KMS-11 (cell line): Measurements from ENCODE around the gene MROH2A.

Experiments
- H2AFZ ChIP-seq: fragments of 200-600 bp; sonication (generic); 2 replicates; pipeline ENCODE4 v1.6.1; 2016; ENCODE audit warnings: antibody characterized with exemption, mixed run types, low read depth
- H3K27ac ChIP-seq: fragments of 200-600 bp; sonication (generic); 2 replicates; pipeline ENCODE4 v1.6.1; 2016; ENCODE audit warnings: mild to moderate bottlenecking, mixed run types
- H3K27me3 ChIP-seq: fragments of 200-600 bp; sonication (generic); 2 replicates; pipeline ENCODE4 v1.6.1; 2017; ENCODE audit warnings: mild to moderate bottlenecking, low read depth, mixed run types, moderate library complexity; ENCODE audit not compliant: insufficient read depth
- H3K36me3 ChIP-seq: fragments of 200-600 bp; sonication (generic); 2 replicates; pipeline ENCODE4 v1.6.1; 2017; ENCODE audit warnings: mild to moderate bottlenecking, mixed run types; ENCODE audit not compliant: insufficient read depth
- H3K4me1 ChIP-seq: fragments of 200-600 bp; sonication (generic); 2 replicates; pipeline ENCODE4 v1.6.1; 2016; ENCODE audit warnings: mild to moderate bottlenecking, low read depth, mixed run types; ENCODE audit not compliant: poor library complexity, severe bottlenecking
- H3K4me2 ChIP-seq: fragments of 200-600 bp; sonication (generic); 2 replicates; pipeline ENCODE4 v1.7.0; 2016; ENCODE audit warnings: mild to moderate bottlenecking, mixed run types
- H3K4me3 ChIP-seq: fragments of 200-600 bp; sonication (generic); IDR thresholded peaks from 2 replicates; pipeline ENCODE4 v1.6.1; 2017; ENCODE audit warnings: low read depth, low read length, mixed read lengths; ENCODE audit not compliant: insufficient read depth
- H3K79me2 ChIP-seq: fragments of 200-600 bp; sonication (generic); 2 replicates; pipeline ENCODE4 v1.6.1; 2016; ENCODE audit warnings: low read depth, mixed run types; ENCODE audit not compliant: insufficient read depth
- H3K9ac ChIP-seq: fragments of 200-600 bp; sonication (generic); 2 replicates; pipeline ENCODE4 v1.6.1; 2016; ENCODE audit warnings: mild to moderate bottlenecking, mixed run types
- H4K20me1 ChIP-seq: fragments of 200-600 bp; sonication (generic); 2 replicates; pipeline ENCODE4 v1.6.1; 2016; ENCODE audit warnings: mild to moderate bottlenecking, mixed run types; ENCODE audit not compliant: insufficient read depth
- TF ChIP-seq, protein P1 (sequence below): fragments of 200-600 bp; sonication (generic); conservative IDR thresholded peaks from 2 replicates; pipeline ENCODE4 v1.6.1; 2017; ENCODE audit warnings: low read depth, mild to moderate bottlenecking, antibody characterized with exemption, low read length, moderate library complexity, mixed read lengths

Gene MROH2A

GRCh38 chr2:233853353-233853752 lies 75.2 kb downstream of the MROH2A start:
- peak overlapping the region; percentile 70; the same call in 1 of the 2 replicates for H2AFZ ChIP-seq
- peaks cover 12% of the 10 kb centered on the region; the same call in 1 of the 2 replicates for H3K36me3 ChIP-seq
- H3K27me3 ChIP-seq, result no peaks in the 10 kb centered on the region
- peak overlapping the region; percentile 89; the same call in 1 of the 2 replicates for H3K9ac ChIP-seq
- no peaks in the 10 kb centered on the region; the same call in 1 of the 2 replicates for H4K20me1 ChIP-seq
- peaks cover 58% of the 10 kb centered on the region for H3K79me2 ChIP-seq
- H3K4me1 ChIP-seq, result peaks cover 25% of the 10 kb centered on the region
- TF ChIP-seq, protein P1, sequence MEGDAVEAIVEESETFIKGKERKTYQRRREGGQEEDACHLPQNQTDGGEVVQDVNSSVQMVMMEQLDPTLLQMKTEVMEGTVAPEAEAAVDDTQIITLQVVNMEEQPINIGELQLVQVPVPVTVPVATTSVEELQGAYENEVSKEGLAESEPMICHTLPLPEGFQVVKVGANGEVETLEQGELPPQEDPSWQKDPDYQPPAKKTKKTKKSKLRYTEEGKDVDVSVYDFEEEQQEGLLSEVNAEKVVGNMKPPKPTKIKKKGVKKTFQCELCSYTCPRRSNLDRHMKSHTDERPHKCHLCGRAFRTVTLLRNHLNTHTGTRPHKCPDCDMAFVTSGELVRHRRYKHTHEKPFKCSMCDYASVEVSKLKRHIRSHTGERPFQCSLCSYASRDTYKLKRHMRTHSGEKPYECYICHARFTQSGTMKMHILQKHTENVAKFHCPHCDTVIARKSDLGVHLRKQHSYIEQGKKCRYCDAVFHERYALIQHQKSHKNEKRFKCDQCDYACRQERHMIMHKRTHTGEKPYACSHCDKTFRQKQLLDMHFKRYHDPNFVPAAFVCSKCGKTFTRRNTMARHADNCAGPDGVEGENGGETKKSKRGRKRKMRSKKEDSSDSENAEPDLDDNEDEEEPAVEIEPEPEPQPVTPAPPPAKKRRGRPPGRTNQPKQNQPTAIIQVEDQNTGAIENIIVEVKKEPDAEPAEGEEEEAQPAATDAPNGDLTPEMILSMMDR, result no peak
- H3K27ac ChIP-seq, result peak overlapping the region; percentile 62; the same call in 1 of the 2 replicates
- H3K4me2 ChIP-seq, result peak overlapping the region; percentile 96
- H3K4me3 ChIP-seq, result peak overlapping the region; percentile 18

DNA sequence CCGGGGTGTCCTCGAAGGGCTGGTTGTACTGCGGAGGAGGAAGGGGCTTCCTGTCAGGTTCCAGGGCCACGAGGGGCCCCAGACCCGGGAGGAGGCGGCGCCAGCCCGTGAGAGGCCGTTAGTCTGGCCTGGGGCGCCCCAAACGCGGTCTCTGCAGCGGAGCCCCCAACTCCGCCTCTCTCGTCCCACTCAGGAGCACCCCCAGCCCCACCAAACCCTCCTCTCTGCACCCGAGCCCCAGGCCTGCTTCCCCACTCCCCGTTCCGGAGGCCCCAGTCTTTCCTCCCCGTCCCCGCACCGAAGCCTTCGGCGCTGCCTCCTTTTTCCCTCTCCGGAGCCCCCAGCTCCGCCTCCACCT lies 75.7 kb downstream of the MROH2A start:
- H4K20me1 ChIP-seq, result no peaks in the 10 kb centered on the region; the same call in 1 of the 2 replicates
- H3K4me2 ChIP-seq, result peak overlapping the region; percentile 96
- peak overlapping the region; percentile 89 for H3K9ac ChIP-seq
- peaks cover 25% of the 10 kb centered on the region for H3K4me1 ChIP-seq
- H3K79me2 ChIP-seq, result peaks cover 53% of the 10 kb centered on the region
- H3K4me3 ChIP-seq, result no peak overlapping the region
- H3K27ac ChIP-seq, result peak overlapping the region; percentile 62
- peaks cover 11% of the 10 kb centered on the region; the same call in 1 of the 2 replicates for H3K36me3 ChIP-seq
- H2AFZ ChIP-seq, result peak overlapping the region; percentile 70
- TF ChIP-seq, protein P1, result no peak
- no peaks in the 10 kb centered on the region for H3K27me3 ChIP-seq

DNA sequence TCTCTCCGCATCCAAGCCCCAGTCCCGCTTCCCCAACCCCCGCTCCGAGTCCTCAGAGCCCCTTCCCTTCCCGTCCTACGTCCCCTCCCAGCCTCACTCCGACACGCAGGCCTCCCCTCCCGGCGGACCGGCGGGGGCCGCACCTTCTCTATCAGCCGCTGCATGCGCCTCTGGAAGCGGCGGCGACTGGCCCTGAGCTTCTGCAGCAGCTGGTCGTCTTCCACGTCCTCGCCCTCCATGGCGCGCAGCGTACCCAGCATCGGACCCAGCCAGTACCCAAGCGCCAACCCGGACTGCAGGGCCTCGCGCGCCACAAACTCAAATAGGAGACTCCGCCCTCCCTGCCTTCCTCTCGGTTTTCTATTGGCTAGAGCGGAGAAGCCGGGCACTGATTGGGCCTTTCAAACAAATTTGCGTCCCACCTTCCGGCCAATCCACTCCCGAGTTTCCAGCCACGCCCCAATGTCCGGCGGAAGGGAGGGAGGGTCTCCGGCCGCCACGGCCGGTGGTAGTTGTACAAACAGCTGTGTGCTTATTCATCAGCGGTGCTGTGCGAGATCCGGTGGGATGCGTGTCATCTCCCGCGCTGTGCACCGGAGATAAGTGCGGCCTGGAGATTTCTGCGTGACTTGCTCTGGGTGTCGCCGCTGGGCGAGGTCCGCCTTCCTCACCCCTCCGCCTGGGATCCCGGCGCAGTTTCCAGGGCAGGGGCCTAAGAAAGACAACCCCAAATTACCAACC lies 76.3 kb downstream of the MROH2A start, which contains the start of gene HJURP:
TSS of gene HJURP (minus strand) at position 295 of the 741 bp plus-strand sequence. CDS start at position 260, 35 bp downstream.
- H3K79me2 ChIP-seq, result peaks cover 47% of the 10 kb centered on the region
- peak within 1 kb of the TSS; percentile 96 for H3K4me2 ChIP-seq
- peak within 1 kb of the TSS; percentile 18 for H3K4me3 ChIP-seq
- H3K4me1 ChIP-seq, result peaks cover 25% of the 10 kb centered on the region
- peak within 1 kb of the TSS; percentile 70 for H2AFZ ChIP-seq
- peak within 1 kb of the TSS; percentile 62 for H3K27ac ChIP-seq
- H3K36me3 ChIP-seq, result peaks cover 6% of the 10 kb centered on the region; the same call in 1 of the 2 replicates
- H4K20me1 ChIP-seq, result no peaks in the 10 kb centered on the region; the same call in 1 of the 2 replicates
- peak within 1 kb of the TSS; percentile 89 for H3K9ac ChIP-seq
- TF ChIP-seq, protein P1, result no peak
- no peaks in the 10 kb centered on the region for H3K27me3 ChIP-seq

- peak overlapping the region; percentile 56; the same call in 1 of the 2 replicates for H3K4me2 ChIP-seq
- peak overlapping the region; percentile 9; the same call in 1 of the 2 replicates for H3K9ac ChIP-seq
- H3K27ac ChIP-seq, result no peak overlapping the region; the same call in 1 of the 2 replicates
- TF ChIP-seq, protein P1, result no peak
- peak overlapping the region; percentile 70; the same call in 1 of the 2 replicates for H2AFZ ChIP-seq
- no peaks in the 10 kb centered on the region; the same call in 1 of the 2 replicates for H4K20me1 ChIP-seq
- no peak overlapping the region for H3K4me3 ChIP-seq
- H3K36me3 ChIP-seq, result peaks cover 4% of the 10 kb centered on the region; the same call in 1 of the 2 replicates
- H3K79me2 ChIP-seq, result peaks cover 39% of the 10 kb centered on the region
- H3K4me1 ChIP-seq, result peaks cover 25% of the 10 kb centered on the region
- no peaks in the 10 kb centered on the region for H3K27me3 ChIP-seq
Measured at GRCh38 chr2:233855345-233855744, 77.2 kb downstream of the MROH2A start.
